Middle frontal gyrus (tissue), 1 donor: ENCODE results near the gene C8G.

Experiments
- DNase-seq: peaks from one replicate; pipeline ENCODE4 v3.0.0-alpha.2; 2015; ENCODE audit warnings: low spot score; ENCODE audit errors: extremely low spot score

The C8G gene

DNA sequence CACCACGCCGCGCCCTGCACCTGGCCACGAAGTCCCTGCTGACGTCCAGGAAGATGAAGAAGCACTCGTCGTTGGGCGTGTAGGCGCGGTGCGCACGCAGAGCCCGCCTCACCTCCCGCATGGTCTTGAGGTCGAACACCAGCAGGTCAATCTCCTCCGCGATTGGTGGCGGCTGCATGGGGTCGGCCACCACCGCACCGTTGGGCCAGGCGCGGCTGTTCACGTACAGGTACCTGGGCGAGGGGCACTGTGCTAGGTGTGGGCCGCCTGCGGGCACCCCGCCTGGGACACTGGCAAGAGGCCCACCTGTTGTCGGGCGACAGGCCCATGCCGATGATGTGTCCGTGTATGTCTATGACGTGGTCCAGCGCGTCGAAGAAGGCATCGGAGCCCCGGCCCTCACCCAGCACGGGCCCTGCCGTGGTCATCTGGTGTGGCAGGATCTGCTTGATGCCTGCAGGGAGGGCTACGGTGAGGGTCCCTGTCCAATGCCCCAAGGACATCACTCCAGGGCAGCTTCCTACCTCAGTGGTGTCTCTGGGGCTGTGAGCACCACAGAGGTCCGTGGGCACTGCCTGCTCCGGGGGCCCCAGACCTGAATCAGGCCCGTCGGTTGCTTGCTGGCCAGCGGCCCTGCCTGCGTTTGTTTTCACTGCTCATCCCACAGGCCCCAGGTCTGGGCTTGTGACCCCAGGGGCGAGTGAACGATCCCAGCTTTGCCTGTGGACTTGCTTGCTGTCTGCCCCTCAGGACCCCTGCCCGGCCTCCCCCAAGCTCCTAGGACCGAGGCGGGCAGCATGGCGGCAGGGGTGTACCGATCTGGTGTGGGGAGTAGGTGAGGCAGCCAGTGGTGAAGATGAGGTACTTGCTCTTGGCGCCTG lies 3.6 kb upstream of the C8G start:
- DNase-seq: no peak

DNA sequence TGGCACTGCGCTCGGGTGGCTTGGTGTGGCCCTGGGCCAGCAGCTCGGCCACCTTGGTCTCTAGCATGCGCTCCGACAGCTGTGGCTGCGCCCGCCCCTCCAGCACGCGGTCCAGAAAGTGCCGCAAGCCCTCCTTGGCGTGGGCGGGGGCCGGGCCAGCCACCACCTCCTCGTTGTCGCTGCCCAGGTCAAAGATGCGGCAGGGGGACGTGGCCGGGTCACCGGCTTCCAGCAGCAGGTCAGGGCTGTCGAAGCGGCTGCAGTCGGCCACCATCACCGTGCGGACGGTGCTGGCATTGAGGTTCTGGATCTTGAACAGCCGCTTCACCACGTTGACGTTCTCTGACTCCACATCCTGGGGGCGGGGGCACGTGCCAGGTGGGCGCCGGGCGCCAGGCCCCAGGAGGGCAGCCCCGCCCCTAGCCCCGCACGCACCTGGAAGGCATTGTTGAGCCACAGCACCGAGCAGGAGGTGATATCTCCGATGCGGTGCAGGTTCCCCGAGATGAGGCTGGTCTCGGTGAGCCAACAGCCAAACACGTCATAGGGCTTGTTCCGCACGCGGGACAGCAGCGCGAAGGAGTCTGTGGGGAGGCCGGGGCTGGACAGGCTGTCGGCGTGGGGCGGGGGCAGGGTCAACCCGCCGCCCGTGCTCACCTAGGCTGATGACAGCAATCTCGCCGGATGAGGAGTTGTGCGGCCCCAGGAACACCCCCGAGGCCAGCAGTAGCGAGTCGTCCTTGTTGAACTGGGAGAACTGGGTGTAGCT lies 2.7 kb upstream of the C8G start:
- DNase-seq: no peak

DNA sequence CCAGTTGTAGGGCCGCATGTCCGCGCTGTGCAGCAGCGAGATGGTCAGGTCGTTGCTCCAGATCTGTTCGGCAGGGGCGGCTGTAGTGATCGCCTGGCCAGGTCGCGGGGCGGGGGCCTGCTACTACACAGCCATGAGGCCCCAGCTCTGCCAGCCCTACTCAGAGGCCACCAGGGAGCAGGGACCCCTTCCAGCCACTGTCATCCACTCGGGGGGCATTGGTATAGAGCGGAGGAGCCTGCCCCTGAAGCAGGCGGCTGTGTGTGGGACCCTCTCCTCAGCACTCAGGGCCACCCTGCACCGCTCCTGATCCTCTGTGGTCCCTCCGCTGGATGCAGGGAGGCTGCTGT lies 2.2 kb upstream of the C8G start:
- no peak for DNase-seq

DNA sequence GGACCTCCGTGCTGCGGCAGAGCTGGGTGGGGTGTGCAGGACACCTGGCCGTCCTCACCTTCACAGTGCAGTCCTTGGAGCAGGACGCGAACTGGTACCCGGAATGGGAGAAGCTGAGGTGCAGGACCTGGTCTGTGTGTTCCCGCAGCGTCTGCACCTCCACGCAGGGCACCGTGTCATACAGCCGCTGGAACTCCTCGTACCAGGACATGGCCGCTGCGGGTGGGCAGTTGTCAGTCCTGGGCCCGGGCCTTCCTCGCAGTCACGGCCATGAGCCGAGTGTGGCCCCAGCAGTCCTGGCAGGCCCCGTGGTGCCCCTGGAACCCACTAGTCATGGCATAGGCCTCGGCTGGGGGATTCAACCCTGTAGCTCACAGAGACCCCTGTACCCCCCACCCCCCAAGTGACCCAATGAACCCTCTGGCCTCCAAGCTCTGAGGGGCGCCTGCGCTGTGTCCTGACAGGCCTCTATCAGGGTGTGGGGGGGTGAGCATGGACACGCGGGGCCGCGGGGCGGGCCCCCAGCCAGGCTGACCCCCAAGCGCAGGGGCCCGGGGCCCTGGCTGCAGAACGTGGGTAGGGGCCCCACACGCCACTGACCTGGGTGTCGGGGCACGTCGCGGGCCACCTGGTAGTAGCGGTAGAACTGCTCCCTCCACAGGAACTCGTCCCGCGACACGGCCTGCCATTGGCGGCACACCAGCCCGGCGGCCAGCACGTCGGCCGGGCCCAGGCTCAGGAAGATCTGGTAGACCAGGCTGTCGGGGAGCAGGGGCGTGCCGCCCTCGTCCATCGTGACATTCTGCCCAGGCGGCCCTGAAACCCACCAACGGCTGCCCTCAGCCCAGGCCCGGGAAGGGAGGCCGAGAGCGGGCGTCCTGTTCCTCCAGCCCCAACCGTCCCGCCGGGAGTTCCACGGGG lies 1.5 kb upstream of the C8G start:
- no peak for DNase-seq

DNA sequence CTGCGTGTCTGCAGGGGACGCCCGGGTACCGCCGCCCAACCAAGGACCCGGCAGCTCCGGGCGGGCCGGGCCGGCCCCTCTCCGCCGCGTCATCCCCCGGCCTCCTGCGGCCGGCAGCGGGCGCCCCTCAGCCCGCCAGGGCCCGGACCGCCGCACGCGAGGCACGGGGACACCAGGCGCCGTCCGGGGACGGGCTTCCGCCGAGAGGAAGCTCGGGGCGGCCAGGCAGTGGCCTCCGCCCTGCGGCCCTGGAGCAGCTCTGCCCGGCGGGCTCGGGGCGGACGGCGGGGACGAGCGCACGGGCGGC lies 878 bp upstream of the C8G start:
- no peak for DNase-seq

DNA sequence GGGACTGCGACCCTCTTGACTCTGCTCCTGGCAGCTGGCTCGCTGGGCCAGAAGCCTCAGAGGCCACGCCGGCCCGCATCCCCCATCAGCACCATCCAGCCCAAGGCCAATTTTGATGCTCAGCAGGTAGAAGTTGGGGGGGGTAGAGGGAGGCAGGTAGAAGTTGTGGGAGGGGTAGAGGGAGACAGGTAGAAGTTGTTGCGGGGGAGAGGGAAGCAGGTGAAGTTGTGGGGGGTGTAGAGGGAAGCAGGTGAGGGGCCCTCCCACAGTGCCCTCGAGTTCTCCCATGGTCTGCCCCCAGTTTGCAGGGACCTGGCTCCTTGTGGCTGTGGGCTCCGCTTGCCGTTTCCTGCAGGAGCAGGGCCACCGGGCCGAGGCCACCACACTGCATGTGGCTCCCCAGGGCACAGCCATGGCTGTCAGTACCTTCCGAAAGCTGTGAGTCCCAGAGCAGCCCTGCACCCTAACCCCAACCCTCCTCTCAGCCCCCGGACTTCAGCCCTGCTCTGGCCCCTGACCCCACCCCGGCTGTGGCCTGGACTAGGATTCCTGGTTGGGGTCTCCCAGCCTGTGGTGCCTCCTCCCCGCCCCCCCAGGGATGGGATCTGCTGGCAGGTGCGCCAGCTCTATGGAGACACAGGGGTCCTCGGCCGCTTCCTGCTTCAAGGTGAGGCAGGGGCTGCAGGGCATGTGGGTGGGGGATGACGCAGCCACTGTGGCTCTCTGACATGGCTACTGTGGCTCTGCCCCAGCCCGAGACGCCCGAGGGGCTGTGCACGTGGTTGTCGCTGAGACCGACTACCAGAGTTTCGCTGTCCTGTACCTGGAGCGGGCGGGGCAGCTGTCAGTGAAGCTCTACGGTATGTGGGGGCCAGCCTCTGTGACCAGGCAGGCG lies 537 bp downstream of the C8G start:
- no peak for DNase-seq

DNA sequence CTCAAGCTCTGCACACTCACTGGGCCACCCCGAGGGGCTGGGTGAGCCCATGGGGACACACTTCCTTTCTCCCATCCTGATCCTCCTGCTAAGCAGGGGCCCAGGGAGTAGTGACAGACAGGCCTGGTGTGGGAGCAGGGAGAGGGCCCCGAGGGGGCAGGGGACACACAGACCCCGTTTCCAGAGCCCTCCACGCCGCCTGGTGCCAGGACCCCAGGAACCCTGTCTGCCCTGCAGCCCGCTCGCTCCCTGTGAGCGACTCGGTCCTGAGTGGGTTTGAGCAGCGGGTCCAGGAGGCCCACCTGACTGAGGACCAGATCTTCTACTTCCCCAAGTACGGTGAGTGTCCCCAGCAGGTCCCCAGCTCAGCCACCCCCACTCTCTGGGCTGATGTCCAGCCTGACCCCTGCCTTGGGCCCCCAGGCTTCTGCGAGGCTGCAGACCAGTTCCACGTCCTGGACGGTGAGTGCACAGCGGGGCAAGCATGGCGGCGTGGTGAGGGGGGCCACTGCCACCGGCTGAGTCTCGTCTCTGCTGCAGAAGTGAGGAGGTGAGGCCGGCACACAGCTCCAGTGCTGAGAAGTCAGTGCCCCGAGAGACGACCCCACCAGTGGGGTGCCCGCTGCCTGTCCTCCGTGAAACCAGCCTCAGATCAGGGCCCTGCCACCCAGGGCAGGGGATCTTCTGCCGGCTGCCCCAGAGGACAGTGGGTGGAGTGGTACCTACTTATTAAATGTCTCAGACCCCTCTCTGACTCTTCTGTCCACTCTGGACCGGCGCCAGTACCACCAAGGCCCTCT lies 1.4 kb downstream of the C8G start:
- no peak for DNase-seq

DNA sequence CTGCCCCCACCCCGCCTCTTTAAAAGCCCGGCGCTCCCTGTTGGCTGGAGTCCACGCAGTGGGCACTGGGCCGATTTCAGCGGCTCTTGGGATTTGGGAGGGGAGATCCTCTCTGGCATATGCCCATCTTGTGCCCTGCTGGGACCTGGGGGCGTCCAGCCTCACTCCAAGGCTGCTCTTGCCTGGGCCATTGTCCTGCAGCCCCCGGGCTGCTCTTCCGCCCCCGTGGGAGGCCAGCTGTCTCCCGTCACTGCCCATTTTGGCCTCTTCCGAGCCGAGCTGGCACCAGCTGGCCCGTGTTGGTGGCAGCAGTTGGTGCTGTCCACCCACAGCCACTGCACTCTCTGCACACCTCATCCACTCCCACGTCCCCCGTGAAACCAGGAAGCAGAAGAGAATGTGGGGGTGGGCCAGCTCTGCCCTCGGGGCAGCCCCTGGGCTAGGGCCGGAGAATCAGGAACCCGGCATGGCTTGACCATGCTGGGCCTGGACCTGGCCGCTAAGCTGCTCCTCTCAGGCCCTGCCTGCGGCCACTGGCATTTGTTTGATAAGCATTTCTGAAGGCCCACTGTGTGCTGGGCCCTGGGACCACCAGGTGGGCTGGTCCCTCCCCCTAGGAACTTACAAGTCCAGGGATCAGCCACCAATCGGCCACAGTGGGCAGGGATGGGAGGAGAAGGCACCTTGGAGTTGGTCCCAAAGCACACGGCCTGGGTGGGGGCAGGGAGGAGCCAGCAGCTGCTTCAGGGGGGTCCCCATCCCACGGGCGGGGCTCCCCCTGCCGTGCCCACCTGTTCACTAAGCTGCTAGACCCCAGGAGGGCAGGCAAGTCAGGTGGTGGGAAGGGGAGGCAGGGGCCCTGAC lies 2.2 kb downstream of the C8G start:
- no peak for DNase-seq

DNA sequence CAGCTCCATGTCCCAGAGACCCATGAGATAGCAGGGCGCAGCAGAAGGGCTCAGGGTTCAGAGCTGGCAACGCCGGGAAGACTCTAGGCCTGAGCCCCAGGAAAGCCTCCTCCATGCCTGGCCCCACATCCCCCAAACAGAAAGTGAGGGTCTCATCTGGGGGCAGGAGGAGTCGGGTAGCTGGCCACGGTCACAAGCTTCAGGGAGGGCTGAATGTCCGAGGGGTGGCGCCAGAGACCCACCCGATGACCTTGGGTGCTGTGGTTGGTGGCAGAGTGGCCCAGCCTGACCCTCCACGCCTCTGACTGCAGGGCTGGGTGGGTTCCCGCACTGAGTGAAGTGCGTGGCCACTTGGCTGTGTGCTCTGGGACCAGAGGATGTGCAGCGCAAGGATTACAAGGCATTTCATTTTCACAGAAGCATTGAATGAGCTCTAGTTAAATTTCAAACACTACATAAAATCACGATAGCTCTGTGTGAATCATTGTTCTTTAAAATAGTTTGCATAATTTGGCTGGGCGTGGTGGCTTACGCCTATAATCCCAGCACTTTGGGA lies 3.0 kb downstream of the C8G start:
- DNase-seq: no peak

DNA sequence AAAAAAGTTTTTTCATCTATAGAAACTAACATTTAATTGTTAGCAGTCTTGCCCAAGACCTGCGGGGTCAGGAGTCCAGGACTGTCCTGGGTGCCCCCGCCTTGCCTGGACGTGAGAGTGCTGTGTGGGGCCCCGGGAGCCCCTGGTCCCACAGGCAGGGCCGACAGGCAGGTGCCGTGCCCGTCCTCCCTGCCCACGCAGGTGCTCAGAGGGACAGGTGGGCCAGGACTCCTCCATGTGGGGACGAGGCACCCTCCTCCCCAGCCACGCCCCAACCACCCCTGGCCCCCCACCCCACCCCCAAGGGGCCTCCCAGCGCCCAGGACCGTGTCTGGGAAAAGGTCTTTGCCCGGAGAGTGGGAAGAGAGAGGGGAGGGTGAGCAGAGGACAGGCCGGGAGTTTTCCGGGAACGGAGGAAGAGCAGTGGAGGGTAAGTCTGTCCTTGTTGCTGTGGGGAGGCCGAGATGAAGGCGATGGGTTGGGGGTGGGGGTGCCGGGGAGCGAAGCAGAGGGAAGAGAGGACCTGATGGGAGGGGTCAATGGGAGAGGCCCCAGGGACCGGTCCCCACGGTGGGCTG lies 4.3 kb downstream of the C8G start:
- DNase-seq: no peak

DNA sequence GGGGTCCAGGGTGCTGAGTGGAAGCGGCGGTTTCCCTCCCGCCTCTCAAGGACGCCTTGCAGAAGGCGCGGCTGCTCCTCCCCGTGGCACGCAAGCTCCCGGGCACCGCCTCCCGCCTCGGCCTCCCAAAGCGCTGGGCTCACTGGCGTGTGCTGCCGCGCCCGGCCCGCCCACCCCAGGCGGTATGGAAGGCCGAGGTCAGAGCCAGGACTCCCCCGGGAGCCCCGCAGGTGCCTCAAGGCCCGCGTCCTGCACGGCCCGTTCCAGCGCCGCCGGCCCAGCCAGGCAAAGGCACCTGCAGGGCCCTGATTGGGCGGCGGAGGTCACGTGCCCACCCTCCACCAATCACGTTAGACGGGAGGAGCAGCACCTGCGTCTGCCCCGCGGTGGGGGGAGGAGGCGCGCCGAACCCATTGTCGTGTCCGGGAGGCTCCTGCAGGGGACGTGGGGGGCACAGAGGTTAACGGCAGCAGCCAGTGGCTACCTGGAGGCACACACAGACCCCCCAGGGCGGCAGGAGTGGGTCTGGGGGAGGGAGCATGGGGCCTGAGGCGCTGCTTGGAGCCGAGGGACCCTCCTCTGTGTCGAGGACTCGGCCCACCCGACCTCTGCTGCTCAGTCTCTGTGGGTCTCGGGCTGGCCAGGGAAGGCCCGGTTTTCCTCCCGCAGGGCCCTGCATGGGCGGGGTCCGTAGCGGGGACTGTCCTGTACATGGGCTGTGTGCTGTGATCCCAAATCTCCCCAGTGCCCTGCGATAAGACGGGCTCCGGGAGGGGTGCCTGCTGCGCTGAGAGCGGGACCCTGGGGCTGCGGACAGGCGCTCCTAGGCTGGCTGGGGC lies 5.0 kb downstream of the C8G start:
- peak; percentile 88 for DNase-seq

DNA sequence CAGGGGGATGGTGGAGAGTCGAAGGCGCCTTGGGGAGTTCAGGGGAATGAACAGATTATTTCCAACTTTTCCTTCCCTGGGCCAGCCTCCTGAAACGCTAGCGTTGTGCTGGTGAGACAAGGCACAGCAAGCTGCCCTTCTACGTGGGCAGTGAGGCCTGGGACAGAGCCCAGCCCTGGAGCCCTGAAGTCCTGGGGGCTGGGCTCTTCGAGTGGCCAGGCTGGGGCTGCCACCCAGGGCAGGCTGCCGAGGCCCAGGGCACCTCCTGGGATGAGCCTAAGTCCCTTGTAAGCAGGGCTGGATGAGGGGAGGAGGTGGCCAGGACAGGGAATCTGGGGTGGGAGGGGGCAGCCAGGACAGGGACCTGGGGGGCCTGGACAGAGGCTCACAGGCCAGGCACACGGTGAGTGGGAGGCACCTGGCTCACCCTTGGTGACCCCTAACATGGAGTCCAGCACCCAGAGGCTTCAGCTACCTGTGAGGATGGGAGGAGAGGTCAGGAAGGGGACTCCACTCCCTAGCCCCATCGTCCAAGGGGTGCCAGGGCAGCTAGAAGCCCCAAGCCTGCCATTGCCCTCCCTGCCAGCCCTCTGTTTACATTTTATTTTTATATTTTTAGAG lies 5.7 kb downstream of the C8G start:
- no peak for DNase-seq

DNA sequence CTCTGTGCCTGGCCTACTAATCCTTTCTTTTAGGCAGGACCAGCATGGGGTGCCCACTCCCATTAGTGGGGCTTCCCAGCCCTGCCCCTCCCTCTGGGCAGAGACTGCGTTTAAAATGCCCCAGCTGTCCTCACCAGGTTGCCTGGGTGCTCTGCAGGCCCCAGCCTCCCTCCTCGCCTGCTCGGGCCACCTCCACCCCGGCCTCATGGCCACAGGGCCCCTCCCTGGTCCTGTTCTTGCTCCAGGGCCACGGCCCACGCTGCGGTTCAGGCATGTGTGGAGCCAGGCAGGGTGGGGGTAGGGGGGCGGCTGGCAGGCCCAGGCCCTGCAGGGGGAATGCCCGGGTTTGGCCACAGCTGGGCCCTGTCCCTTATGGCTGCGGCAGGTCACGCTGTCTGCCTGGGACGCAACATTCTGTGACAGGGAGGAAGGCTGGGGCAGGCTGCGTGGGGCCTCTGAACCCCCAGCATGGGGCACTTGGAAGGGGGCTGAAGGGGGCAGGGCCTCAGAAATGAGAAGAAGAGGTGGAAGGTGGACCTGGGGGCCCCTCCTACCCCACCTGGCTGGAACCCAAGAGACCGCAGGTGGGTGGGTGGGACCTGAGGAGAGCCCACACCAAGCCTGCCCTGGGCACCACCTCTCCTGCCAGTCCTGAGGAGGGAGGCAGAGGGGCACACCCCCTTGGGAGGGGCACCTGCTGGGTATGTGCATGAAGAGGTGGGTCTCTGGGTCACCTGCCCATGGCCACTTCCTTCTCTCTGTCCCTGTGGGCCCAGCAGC lies 6.7 kb downstream of the C8G start, which contains the start of gene LCN12:
Gene LCN12, plus strand, starts transcription at position 733 of the 780 bp plus-strand sequence. CDS start 55 bp downstream, outside the sequence.
- no peak for DNase-seq

DNA sequence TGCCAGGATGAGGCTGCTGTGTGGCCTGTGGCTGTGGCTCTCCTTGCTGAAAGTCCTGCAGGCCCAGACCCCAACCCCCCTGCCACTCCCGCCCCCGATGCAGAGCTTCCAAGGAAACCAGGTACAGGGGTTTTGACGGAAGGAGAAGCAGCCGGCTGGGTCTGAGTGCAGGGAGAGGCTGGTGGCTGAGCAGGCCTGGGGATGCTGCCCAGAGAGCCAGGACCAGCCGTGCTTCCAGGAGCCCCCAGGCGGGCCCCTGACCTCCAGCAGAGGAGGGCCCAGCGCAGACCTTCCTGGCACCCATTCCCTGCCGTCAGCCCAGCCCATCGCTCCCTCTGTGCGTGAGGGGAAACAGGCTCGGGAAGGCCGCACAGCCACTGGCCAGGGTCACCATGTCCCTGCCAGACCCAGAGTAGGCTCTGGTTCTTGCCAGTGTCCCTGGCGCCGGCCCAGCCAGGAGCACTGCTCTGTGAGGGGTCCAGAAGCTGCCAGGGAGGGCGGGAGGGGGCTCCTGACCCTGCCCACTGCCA lies 7.3 kb downstream of the C8G start:
- no peak for DNase-seq

DNA sequence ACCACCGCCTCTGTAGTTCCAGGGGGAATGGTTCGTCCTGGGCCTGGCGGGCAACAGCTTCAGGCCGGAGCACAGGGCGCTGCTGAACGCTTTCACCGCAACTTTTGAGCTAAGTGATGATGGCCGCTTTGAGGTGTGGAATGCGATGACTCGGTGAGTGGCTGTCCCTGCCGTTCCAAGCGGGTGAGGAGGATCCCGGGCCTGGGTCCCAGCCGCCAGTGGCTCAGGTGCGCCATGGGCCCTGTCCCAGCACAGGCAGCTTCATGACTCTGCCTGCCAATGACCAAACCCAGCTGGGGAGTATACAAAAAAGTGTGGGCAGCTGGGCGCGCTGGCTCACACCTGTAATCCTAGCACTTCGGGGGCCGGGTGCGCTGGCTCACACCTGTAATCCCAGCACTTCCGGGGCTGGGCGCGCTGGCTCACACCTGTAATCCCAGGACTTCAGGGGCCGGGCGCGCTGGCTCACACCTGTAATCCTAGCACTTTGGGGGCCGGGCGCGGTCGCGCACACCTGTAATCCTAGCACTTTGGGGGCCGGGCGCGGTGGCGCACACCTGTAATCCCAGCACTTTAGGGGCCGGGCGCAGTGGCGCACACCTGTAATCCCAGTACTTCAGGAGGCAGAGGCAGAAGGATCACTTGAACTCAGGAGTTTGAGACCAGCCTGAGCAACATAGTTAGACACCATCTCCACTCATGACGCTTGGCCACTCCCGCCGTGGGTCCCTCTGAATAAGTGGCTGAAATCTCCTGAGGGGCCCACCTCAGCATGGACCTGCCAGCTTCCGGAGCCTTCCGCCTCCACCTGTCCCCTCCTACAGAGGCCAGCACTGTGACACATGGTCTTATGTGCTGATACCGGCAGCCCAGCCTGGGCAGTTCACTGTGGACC lies 8.1 kb downstream of the C8G start:
- no peak for DNase-seq
